Measurements from ENCODE around the gene ENTPD8.
A peak's percentile ranks its signal among the peaks of the same experiment; 100 is the strongest.

ENTPD8 gene

GRCh38 chr9:137446851-137447471, 5.8 kb upstream of the ENTPD8 start:
- no peak for DNase-seq

GRCh38 chr9:137445930-137446431, 4.8 kb upstream of the ENTPD8 start:
- DNase-seq: no peak

- DNase-seq: peak; percentile 90
Measured at GRCh38 chr9:137445275-137445807, 4.2 kb upstream of the ENTPD8 start.

- DNase-seq: no peak
Measured at GRCh38 chr9:137444106-137444790, 3.1 kb upstream of the ENTPD8 start.

GRCh38 chr9:137441935-137442321, 771 bp upstream of the ENTPD8 start:
- DNase-seq: no peak

GRCh38 chr9:137439158-137439714, 1.9 kb downstream of the ENTPD8 start:
- no peak for DNase-seq

GRCh38 chr9:137438591-137439157, 2.5 kb downstream of the ENTPD8 start:
- DNase-seq: no peak

- DNase-seq: no peak
Measured at GRCh38 chr9:137437691-137438590, 3.2 kb downstream of the ENTPD8 start.

- DNase-seq: no peak
Measured at GRCh38 chr9:137436761-137437600, 4.2 kb downstream of the ENTPD8 start.

- no peak for DNase-seq
Measured at GRCh38 chr9:137435980-137436760, 5.0 kb downstream of the ENTPD8 start.

- DNase-seq: no peak
Measured at GRCh38 chr9:137435381-137435891, 5.7 kb downstream of the ENTPD8 start.

- no peak for DNase-seq
Measured at GRCh38 chr9:137434498-137435380, 6.4 kb downstream of the ENTPD8 start.

- DNase-seq: no peak
Measured at GRCh38 chr9:137433916-137434431, 7.2 kb downstream of the ENTPD8 start.

GRCh38 chr9:137433349-137433915, 7.7 kb downstream of the ENTPD8 start:
- DNase-seq: no peak

- DNase-seq: no peak
Measured at GRCh38 chr9:137432687-137433348, 8.3 kb downstream of the ENTPD8 start.

- no peak for DNase-seq
Measured at GRCh38 chr9:137431416-137431931, 9.7 kb downstream of the ENTPD8 start.

GRCh38 chr9:137430723-137431415, 10.3 kb downstream of the ENTPD8 start:
- no peak for DNase-seq
